ENCODE measurements around the gene ACD. TPM values are rescaled to one million over a fixed set of nuclear protein-coding genes. Genes with fewer than 3 reads are reported as not detected.
A peak's percentile ranks its signal among the peaks of the same experiment; 100 is the strongest.

ACD gene
- total and polyA plus RNA-seq, 2 of the 8 experiments (the other 6 are each of a cell fraction or from before 2014, with no cell fraction given), result 34.8 to 58.0 TPM

- peaks cover 2 to 29% (median 20%) of the 10 kb centered on the region in 4 experiments; a peak in 5 of 7 replicates for H3K27me3 ChIP-seq (replicated peaks in 1 of 4; ENCODE audit: control insufficient read depth in 3 of 4, extremely low read depth in 1 of 4, insufficient read depth in 3 of 4, low read length in 3 of 4)
- FAIRE-seq, result no peak
- H3K23ac ChIP-seq (ENCODE audit: insufficient read length), result no peak overlapping the region
- no peak overlapping the region for H3K18ac ChIP-seq (ENCODE audit: extremely low read depth, low read length)
- H2AK5ac ChIP-seq (ENCODE audit: low read depth, low read length), result no peak overlapping the region
- H2BK20ac ChIP-seq (ENCODE audit: low read length), result no peak overlapping the region
- H3K36me3 ChIP-seq (ENCODE audit: control insufficient read depth in 2 of 4, insufficient read depth in 4 of 4, low read length in 3 of 4), result 0 out of 8 replicates have a peak, but pooled peaks cover 0 to 4% (median 0%) of the 10 kb centered on the region in 4 experiments
- H3K56ac ChIP-seq (replicated peaks; ENCODE audit: insufficient read length, low read depth, low read length), result no peak overlapping the region
- no peak overlapping the region for H3K27ac ChIP-seq (ENCODE audit: low read depth, low read length)
- H4K20me1 ChIP-seq (replicated peaks in 1 of 2; ENCODE audit: control insufficient read depth in 1 of 2, insufficient read depth in 2 of 2, low read length in 2 of 2), result peaks cover 5 to 15% of the 10 kb centered on the region in 2 experiments
- POLR2A ChIA-PET (ENCODE audit: partially characterized antibody), result interaction anchor here (0.7 to 1.7 kb wide), 4 partner anchors 11 to 282 kb away, joined by 3 to 4 read pairs (median 4); partner anchors contain the start of gene CTCF
- H3K4me2 ChIP-seq (ENCODE audit: insufficient read depth in 1 of 2, low read depth in 2 of 2, low read length in 2 of 2), result peak overlapping the region; percentile 64 to 96
- no peak overlapping the region for H2AFZ ChIP-seq (ENCODE audit: low read length)
- no peak overlapping the region for H4K8ac ChIP-seq (ENCODE audit: extremely low read depth, insufficient read depth, low read length)
- H3K4me1 ChIP-seq (replicated peaks in 1 of 4; ENCODE audit: control insufficient read depth in 3 of 4, insufficient read depth in 4 of 4, low read length in 3 of 4), result peaks cover 0 to 18% (median 7%) of the 10 kb centered on the region in 4 experiments; a peak in 5 of 7 replicates
- no peak overlapping the region for H2BK15ac ChIP-seq (ENCODE audit: low read length)
- H3K4ac ChIP-seq (replicated peaks; ENCODE audit: insufficient read length, low read depth, low read length), result no peak overlapping the region
- CTCF ChIA-PET (ENCODE audit: partially characterized antibody), result interaction anchor here (0.5 to 18.0 kb wide), 9 partner anchors 10 to 143 kb away, joined by 3 to 202 read pairs (median 5); partner anchors contain the start of genes ACD, C16orf86, ENKD1 and PARD6A
- no peak overlapping the region for H3K9ac ChIP-seq (replicated peaks in 1 of 4; ENCODE audit: extremely low read depth in 1 of 4, low read depth in 3 of 4, low read length in 3 of 4)
- peaks cover 5% of the 10 kb centered on the region; the same call in 1 of the 2 replicates for H3K23me2 ChIP-seq (ENCODE audit: low read depth, low read length)
- H4K5ac ChIP-seq (ENCODE audit: insufficient read length, low read depth, low read length), result no peak overlapping the region
- WGBS, 2 experiments (ENCODE audit: extremely low coverage in 1 of 2, insufficient coverage in 1 of 2, insufficient read length in 1 of 2, insufficient replicate concordance in 2 of 2, low coverage in 1 of 2, low lambda C conversion rate in 2 of 2, missing lambda C conversion rate in 1 of 2), result 52% methylated on average over 2 of the region's 59 CpGs; no CpG with 5 or more reads in 1 of the 2 experiments
- H2BK5ac ChIP-seq (ENCODE audit: low read depth, low read length), result no peak overlapping the region
- no peaks in the 10 kb centered on the region for H3K79me2 ChIP-seq (ENCODE audit: control insufficient read depth in 1 of 2, insufficient read depth in 2 of 2, low read length in 2 of 2)
- H3K9me3 ChIP-seq (ENCODE audit: insufficient read depth in 2 of 2, low read depth in 1 of 2, low read length in 1 of 2), result no peaks in the 10 kb centered on the region
- no peak overlapping the region for H4K91ac ChIP-seq (replicated peaks; ENCODE audit: insufficient read length, low read length)
- peak in 1 of 2 experiments; percentile 83 for DNase-seq (ENCODE audit: low read depth in 1 of 2, low spot score in 2 of 2)
- no peak overlapping the region for H2BK12ac ChIP-seq (ENCODE audit: low read depth, low read length)
- no peak overlapping the region for H2BK120ac ChIP-seq (replicated peaks; ENCODE audit: low read depth, low read length)
- H3K4me3 ChIP-seq (ENCODE audit: extremely low read depth in 1 of 4, insufficient read depth in 2 of 4, low read depth in 3 of 4, low read length in 4 of 4), result peak overlapping the region; percentile 47 to 76 (median 58)
- H3K79me1 ChIP-seq (ENCODE audit: low read depth, low read length), result no peaks in the 10 kb centered on the region
- no peak overlapping the region for H3K14ac ChIP-seq (ENCODE audit: insufficient read length)
- TF ChIP-seq TAF1 (IDR thresholded peaks at IDR 0.05; ENCODE audit: low read depth, low read length) (no peak), KDM4A (IDR thresholded peaks at IDR 0.05; ENCODE audit: low read depth, low read length, severe bottlenecking) (peak; percentile 53), RBBP5 (IDR thresholded peaks at IDR 0.05; ENCODE audit: borderline replicate concordance, low read depth, low read length) (0 out of 2 replicates have a peak, but pooled peaks have one; percentile 44), NANOG (IDR thresholded peaks at IDR 0.05; ENCODE audit: insufficient read depth, low read depth, low read length, poor library complexity, severe bottlenecking) (peak; percentile 1), YY1 (IDR thresholded peaks at IDR 0.05; ENCODE audit: low read depth, low read length) (no peak), TEAD4 (IDR thresholded peaks at IDR 0.05; ENCODE audit: low read depth, low read length) (no peak), USF2 (IDR thresholded peaks at IDR 0.05; ENCODE audit: low read length) (no peak), GABPA (IDR thresholded peaks at IDR 0.05; ENCODE audit: borderline replicate concordance, insufficient read depth, low read length) (0 out of 2 replicates have a peak, but pooled peaks have one; percentile 15), TAF7 (optimal IDR thresholded peaks at IDR 0.05; ENCODE audit: borderline replicate concordance, low read depth, low read length) (peak; percentile 20), SIN3A (conservative IDR thresholded peaks at IDR 0.05 in 1 of 2, IDR thresholded peaks at IDR 0.05 in 1 of 2; ENCODE audit: low read depth in 1 of 2, low read length in 2 of 2) (peak; percentile 18 to 80; a peak in 1 of 4 replicates), POLR2A (IDR thresholded peaks at IDR 0.05; ENCODE audit: control extremely low read depth in 1 of 2, low read depth in 2 of 2, low read length in 2 of 2) (no peak)
These were observed 7.4 kb downstream of the ACD start for GRCh38 chr16:67652578-67653127.
